Large intestine (tissue), 12 donors: ENCODE results near the gene FANK1. TPM values are rescaled to one million over a fixed set of nuclear protein-coding genes. Genes with fewer than 3 reads are reported as not detected.
"Not testable (repeated sequence)": the region's sequence is repeated elsewhere in the genome, so short reads cannot be mapped to it uniquely, and the experiment has no call there.

Source experiments
- DNase-seq, 2 donors: peaks; one replicate each; pipeline versions ENCODE4 v3.0.0 to v3.0.0-alpha.2; 2013
- H3K27ac ChIP-seq: one replicate; pipeline ENCODE4 v1.5.1; 2013; ENCODE audit warnings: low read length
- H3K27me3 ChIP-seq: 2 replicates; pipeline ENCODE4 v1.6.1; 2013; ENCODE audit warnings: low read length; ENCODE audit not compliant: control insufficient read depth, insufficient read depth
- H3K36me3 ChIP-seq: 2 replicates; pipeline ENCODE4 v1.6.1; 2013; ENCODE audit warnings: low read length; ENCODE audit not compliant: control insufficient read depth, insufficient read depth
- H3K4me1 ChIP-seq: one replicate; pipeline ENCODE4 v1.6.1; 2013; ENCODE audit warnings: low read length; ENCODE audit not compliant: control insufficient read depth, insufficient read depth
- H3K4me3 ChIP-seq: one replicate; pipeline ENCODE4 v1.5.1; 2013; ENCODE audit warnings: low read length
- H3K9me3 ChIP-seq: one replicate; pipeline ENCODE4 v1.6.1; 2013; ENCODE audit warnings: mild to moderate bottlenecking, low read depth, low read length, moderate library complexity; ENCODE audit not compliant: control insufficient read depth
- WGBS: methylation state at CpG from one replicate; pipeline ENCODE4 v1.1.5; 2013; ENCODE audit warnings: low lambda C conversion rate; ENCODE audit not compliant: insufficient coverage; 5-methylcytosine and 5-hydroxymethylcytosine counted together
- long read RNA-seq, 11 donors: transcript quantifications; one replicate each; lab custom pipeline, GENCODE V29; 2026
- polyA plus RNA-seq: library from polyadenylated mRNA; unstranded; fragments of 120-200 nt; gene quantifications from one replicate; pipeline ENCODE4 v1.2.1, GENCODE V29; 2013

FANK1 gene, protein sequence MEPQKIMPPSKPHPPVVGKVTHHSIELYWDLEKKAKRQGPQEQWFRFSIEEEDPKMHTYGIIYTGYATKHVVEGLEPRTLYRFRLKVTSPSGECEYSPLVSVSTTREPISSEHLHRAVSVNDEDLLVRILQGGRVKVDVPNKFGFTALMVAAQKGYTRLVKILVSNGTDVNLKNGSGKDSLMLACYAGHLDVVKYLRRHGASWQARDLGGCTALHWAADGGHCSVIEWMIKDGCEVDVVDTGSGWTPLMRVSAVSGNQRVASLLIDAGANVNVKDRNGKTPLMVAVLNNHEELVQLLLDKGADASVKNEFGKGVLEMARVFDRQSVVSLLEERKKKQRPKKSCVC
- polyA plus RNA-seq = 5.0 TPM
- long read RNA-seq, donor 1 = 0 reads
- long read RNA-seq, donor 2 = 0 reads
- long read RNA-seq, donor 3 = 0 reads
- long read RNA-seq, donor 4 = 0 reads
- long read RNA-seq, donor 5 = 0 reads
- long read RNA-seq, donor 6 = 0 reads
- long read RNA-seq, donor 7 = 0 reads
- long read RNA-seq, donor 8 = 0 reads
- long read RNA-seq, donor 9 = 0 reads
- long read RNA-seq, donor 10 = 0 reads
- long read RNA-seq, donor 11 = 0 reads

DNA sequence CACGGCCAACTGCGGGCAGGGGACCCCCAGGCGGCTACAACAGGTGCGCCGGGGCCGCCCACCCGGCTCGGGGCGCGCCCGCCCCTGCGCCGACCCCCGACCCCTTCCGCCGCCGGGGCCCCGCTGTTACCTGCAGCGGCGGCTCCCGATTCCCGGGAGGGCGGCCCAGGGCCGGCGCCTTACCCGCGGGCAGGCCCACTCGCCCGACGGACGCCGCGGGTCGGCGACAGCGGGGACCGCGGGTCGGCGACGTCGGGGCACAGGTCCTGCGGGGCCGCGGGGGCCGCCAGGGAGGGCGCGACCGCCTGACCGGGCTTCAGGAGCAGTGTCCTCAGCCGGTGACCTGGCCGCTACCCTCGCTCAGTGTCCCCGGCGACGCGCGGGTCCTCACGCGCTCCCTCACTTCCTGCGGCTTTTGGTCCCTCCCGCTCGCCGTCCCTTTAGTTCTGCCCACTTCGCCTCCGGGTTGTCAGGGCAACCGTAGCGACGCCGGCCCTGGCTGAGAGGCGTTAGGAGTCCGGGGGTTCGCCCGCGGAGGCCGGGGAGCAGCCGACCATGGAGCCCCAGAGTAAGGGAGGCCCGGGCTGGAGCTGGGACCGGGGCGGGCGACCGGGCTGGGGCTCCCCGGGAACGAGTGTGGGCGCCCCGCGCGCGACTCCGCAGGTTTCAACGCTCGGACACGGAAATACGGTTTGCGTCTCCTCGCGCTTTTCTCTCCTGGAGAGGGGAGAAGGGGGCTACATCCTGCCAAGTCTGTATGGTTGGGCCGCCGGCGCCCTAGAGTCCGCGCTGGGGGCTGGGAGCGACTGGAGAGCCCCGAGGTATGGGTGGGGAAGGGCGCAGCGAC, at the start of gene FANK1:
FANK1 (plus strand) TSS at position 477 of the 847 bp plus-strand sequence; CDS start at position 556, 79 bp downstream.
- H3K4me1 ChIP-seq, H3K27me3 ChIP-seq, H3K9me3 ChIP-seq, H3K36me3 ChIP-seq: not testable (repeated sequence)
- DNase-seq = peak; percentile 83 to 92
- H3K4me3 ChIP-seq = peak within 1 kb of the TSS; percentile 78
- H3K27ac ChIP-seq = peak within 1 kb of the TSS; percentile 53
- 67% methylated on average over 9 of the region's 106 CpGs for WGBS

DNA sequence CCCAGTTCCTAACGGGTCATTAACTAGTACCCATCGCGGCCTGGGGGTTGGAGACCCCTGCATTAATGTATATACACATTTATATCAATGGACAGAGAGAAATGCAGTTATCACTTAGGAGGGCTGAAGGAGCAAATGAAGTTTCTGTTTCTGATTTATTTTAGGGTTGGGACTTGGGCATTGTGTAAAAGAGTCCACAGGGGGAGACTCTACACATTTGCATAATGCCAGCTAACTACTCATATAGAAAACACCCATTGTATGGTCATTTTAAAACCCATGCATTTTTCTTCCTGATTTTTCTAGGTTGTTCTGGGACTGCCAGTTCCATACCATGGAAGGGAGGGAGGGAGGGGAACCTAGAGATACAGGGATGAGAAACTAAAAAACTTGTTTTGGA, 49.5 kb upstream of the FANK1 start:
- no peak overlapping the region for H3K27ac ChIP-seq
- WGBS = no CpG with 5 or more reads among the region's 3 CpGs
- peaks cover 65% of the 10 kb centered on the region for H3K36me3 ChIP-seq

DNA sequence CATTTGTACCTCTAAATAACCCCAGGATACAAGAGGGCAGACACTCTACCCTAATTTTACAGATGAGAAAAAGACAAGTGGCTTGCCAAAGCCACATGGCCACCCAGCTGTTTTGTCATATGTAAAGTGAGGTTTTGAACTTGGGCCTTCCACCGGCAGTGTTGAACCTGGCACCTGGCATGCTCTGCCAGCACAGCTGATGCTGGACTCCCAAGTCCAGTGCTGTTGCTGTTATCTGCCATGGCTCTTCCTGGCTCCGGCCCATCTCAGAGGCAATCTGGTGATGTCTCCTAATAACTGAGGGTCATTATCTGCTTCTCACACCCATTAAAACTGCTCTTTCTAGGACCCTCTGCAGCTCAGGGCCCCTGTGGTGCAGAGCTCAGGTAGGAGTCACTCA, 48.0 kb upstream of the FANK1 start:
- H3K9me3 ChIP-seq = no peaks in the 10 kb centered on the region
- no peak overlapping the region for H3K4me3 ChIP-seq
- H3K27ac ChIP-seq = no peak overlapping the region
- peaks cover 68% of the 10 kb centered on the region for H3K36me3 ChIP-seq
- no peaks in the 10 kb centered on the region for H3K4me1 ChIP-seq
- 100% methylated on average over 1 of the region's 2 CpGs for WGBS
- H3K27me3 ChIP-seq = no peaks in the 10 kb centered on the region
- no peak for DNase-seq

More for the DNA sequence above, 49.5 kb upstream of the FANK1 start:
- no peak overlapping the region for H3K4me3 ChIP-seq
- no peaks in the 10 kb centered on the region for H3K9me3 ChIP-seq
- H3K27me3 ChIP-seq = no peaks in the 10 kb centered on the region
- no peak for DNase-seq
- no peaks in the 10 kb centered on the region for H3K4me1 ChIP-seq

DNA sequence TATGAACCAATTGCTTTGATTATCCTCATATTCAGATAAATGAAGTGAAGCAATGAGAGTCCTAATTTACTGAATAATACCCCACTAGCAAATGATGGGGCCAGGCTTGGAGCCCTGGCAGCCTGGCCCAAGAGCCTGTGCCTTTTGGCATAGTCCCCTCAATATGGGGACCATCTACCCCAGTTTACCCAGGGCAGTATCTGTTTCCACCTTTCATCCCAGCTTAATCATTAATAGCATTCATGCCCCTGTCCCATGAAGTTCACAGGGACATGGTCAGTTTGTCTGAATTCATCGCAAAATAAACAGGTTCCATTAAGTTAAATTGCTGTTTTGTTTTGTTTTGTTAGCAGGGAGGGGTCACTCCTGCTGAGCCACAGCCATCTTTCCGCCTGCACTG, 47.5 kb upstream of the FANK1 start:
- no peak for DNase-seq
- Histone ChIP-seq H3K9me3 (no peaks in the 10 kb centered on the region), H3K4me3 (no peak overlapping the region), H3K27ac (no peak overlapping the region), H3K27me3 (no peaks in the 10 kb centered on the region), H3K36me3 (peaks cover 65% of the 10 kb centered on the region), H3K4me1 (no peaks in the 10 kb centered on the region)
- 100% methylated on average over 1 of the region's 2 CpGs for WGBS

DNA sequence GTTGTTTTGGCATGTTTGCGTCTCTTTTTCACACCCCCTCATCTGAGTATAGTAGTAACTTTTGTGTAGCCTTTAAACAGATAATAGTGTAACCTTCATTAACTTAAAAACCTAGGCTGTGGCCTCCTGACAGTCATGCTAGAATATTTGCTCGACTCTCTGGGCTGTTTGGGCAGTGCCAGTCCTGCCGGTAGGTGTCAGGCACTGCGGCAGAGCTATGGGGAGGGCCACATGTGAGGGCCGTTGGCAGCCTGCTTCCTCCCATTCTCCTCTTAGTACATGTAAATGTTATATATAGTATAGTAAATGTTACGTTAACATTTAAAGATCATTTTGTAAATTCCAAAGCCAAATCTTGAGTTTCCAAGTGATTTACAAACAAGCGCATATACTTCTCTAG, 46.9 kb upstream of the FANK1 start:
- H3K4me3 ChIP-seq = no peak overlapping the region
- H3K27me3 ChIP-seq = no peaks in the 10 kb centered on the region
- H3K4me1 ChIP-seq = no peaks in the 10 kb centered on the region
- peaks cover 67% of the 10 kb centered on the region for H3K36me3 ChIP-seq
- H3K27ac ChIP-seq = no peak overlapping the region
- no peak for DNase-seq
- H3K9me3 ChIP-seq = no peaks in the 10 kb centered on the region
- 73% methylated on average over 2 of the region's 7 CpGs for WGBS

DNA sequence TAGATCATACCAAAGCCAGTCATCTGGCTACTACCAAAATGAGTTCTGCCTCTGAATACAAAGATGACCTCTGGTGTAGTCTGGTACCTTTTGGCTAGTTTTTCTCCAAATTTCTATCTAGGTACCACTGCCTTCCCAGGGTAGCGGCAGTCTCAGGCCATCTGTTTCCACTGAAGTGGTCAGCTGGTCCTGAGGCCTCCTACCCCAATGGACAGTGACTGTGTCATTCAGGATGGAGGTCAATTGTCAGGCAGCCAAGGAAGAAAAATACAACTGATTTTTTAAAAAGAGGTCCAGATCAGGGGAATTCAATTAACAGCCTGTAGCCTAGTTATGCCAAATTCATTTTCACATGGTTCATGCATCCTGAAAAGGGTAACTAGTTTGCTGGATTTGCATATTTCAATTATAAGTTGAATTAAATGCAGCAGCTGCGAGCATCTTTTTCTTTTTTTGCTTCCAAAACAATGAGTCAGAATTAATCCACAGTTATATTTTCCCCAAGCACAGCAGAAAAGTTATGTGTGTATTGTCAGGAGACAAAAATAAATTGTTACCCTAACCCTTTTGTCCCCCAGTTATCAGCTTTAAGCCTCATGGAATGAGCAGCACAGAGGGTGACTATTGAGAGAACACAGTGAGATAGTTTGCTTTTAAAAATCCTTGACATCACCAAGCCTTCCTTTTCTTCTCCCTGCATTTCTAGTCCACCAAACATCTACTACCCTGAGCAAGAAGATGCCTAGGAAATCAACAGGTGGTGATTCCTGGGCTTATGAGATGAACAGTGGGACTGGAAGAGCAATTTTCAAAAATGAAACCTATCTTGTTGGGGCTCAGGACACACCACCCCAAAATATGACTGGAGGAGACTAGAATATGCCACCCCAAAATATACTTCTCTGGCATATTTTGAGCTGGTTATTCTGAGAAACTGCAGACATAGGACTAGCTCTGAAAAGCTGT, 45.3 kb upstream of the FANK1 start:
- Histone ChIP-seq H3K4me1 (no peaks in the 10 kb centered on the region), H3K9me3 (no peaks in the 10 kb centered on the region), H3K4me3 (no peak overlapping the region), H3K27me3 (no peaks in the 10 kb centered on the region), H3K27ac (no peak overlapping the region), H3K36me3 (peaks cover 63% of the 10 kb centered on the region)
- no peak for DNase-seq
- 80% methylated on average over 1 of the region's 2 CpGs for WGBS

DNA sequence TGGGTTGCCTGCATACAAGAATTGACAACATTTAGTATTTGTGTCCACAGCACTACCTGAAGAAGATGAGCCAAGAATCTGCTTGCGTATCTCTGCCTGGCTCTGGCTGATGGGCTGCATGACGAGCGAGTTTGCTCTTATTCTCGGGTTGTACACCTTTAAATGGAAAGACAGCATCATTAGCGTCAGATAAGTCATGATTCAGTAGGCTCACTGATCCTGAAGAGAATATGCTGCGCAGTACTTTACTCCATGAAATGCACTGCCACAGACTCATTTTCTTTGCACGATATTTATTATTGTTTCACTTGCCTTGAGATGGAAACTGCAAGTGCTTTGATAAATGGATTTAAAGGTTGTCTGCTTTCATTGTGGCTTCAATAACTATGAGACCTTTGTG, 43.9 kb upstream of the FANK1 start:
- Histone ChIP-seq H3K4me3 (no peak overlapping the region), H3K4me1 (no peaks in the 10 kb centered on the region), H3K9me3 (no peaks in the 10 kb centered on the region), H3K27ac (no peak overlapping the region), H3K36me3 (peaks cover 57% of the 10 kb centered on the region), H3K27me3 (no peaks in the 10 kb centered on the region)
- WGBS = 100% methylated on average over 2 of the region's 7 CpGs
- DNase-seq = no peak

DNA sequence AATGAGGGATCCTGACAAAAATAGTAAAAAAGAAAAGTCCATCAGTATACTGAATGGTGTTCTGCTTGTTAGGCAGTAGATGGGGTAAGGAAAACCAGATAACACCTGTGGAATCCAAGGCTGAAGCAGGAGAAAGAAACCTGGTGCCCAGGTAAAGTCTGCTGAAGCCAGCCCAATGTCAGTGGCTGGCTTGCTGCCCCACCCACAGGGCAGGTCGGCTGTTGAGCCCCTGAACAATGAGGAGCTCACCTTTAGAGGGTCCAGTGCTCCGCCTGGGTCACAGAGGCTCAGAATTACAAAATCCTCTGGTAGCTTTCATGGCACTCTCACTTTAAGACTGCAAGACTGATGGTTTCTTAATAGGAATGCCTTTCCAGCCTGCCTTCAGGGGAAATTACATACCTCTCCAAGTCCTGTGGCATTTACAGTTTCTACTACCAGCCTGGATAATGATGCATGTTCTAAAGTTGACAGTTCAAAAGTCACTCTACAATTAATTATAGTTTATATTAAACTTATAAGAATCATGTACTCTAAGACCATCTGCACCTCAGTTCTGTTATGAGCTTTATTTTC, 39.1 kb upstream of the FANK1 start:
- H3K36me3 ChIP-seq = peaks cover 33% of the 10 kb centered on the region
- no CpG with 5 or more reads among the region's 2 CpGs for WGBS

DNA sequence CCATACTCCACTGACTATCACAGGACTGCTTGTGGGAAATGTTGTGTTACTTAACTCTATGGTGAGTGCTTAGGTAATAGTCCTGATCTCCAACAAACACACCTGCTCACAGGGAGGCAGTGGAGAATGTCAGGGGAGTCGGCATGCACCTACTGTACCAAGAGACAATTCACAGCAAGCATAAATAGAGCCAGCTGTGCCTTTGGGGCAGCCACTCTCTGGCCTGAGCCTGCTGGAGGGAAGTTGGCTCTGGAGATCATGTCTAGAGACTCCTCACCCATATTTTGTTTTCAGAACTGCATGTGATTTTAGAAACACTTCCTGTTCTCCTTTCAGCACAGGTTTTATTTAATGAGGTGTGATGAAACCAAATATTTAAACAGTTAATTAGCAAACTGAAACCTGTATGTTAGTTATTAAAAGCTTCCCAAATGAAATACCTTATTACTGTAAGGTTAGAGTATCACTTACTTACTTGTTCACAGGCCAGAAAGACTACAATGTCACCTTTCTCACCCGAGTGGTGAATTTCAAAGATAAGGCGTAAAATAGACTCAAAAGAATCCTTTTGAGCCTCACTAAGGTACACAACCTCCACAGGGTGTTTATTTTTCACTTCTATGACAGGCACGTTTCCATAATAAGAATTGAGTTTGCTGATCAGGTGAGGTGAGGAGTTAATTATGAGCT, 37.1 kb upstream of the FANK1 start:
- Histone ChIP-seq H3K9me3 (no peaks in the 10 kb centered on the region), H3K4me3 (no peak overlapping the region), H3K36me3 (peaks cover 27% of the 10 kb centered on the region), H3K27me3 (no peaks in the 10 kb centered on the region), H3K4me1 (no peaks in the 10 kb centered on the region), H3K27ac (no peak overlapping the region)
- WGBS = no CpG with 5 or more reads among the region's 4 CpGs
- DNase-seq = no peak

More for the DNA sequence above, 39.1 kb upstream of the FANK1 start:
- Histone ChIP-seq H3K27ac (no peak overlapping the region), H3K4me3 (no peak overlapping the region), H3K9me3 (no peaks in the 10 kb centered on the region), H3K4me1 (no peaks in the 10 kb centered on the region), H3K27me3 (no peaks in the 10 kb centered on the region)
- DNase-seq = no peak
